Keratinocyte (primary cell): ENCODE measurements around the gene PCYOX1L.

Experiments
- EZH2 ChIP-seq: IDR thresholded peaks from one replicate; pipeline ENCODE4 v1.6.1; 2012; ENCODE audit warnings: inconsistent platforms, mild to moderate bottlenecking, low read length, moderate library complexity
- TF ChIP-seq, protein P1 (sequence below), 3 experiments: IDR thresholded peaks in 1 of 3; conservative IDR thresholded peaks in 1 of 3; optimal IDR thresholded peaks in 1 of 3; 2 replicates in 2 of 3; 3 replicates in 1 of 3; pipeline versions ENCODE3 to v1.5.1; 2011; ENCODE audit warnings: low read length in 3 of 3, mild to moderate bottlenecking in 3 of 3, moderate library complexity in 2 of 3, control low read depth in 1 of 3, inconsistent platforms in 1 of 3; ENCODE audit not compliant: insufficient read depth in 2 of 3; ENCODE audit errors: extremely low read depth in 1 of 3

- TF ChIP-seq EZH2, result no peak
- TF ChIP-seq, protein P1, sequence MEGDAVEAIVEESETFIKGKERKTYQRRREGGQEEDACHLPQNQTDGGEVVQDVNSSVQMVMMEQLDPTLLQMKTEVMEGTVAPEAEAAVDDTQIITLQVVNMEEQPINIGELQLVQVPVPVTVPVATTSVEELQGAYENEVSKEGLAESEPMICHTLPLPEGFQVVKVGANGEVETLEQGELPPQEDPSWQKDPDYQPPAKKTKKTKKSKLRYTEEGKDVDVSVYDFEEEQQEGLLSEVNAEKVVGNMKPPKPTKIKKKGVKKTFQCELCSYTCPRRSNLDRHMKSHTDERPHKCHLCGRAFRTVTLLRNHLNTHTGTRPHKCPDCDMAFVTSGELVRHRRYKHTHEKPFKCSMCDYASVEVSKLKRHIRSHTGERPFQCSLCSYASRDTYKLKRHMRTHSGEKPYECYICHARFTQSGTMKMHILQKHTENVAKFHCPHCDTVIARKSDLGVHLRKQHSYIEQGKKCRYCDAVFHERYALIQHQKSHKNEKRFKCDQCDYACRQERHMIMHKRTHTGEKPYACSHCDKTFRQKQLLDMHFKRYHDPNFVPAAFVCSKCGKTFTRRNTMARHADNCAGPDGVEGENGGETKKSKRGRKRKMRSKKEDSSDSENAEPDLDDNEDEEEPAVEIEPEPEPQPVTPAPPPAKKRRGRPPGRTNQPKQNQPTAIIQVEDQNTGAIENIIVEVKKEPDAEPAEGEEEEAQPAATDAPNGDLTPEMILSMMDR (optimal IDR thresholded peaks at IDR 0.05 in 1 of 3, IDR thresholded peaks at IDR 0.05 in 1 of 3, conservative IDR thresholded peaks at IDR 0.05 in 1 of 3; ENCODE audit: extremely low read depth in 1 of 3, insufficient read depth in 2 of 3, low read length in 3 of 3), result no peak
These were observed 22.1 kb downstream of the PCYOX1L start for GRCh38 chr5:149379818-149380374.
